Lower lobe of right lung (tissue), 2 donors: ENCODE data around the gene TP53AIP1. TPM values are rescaled to one million over a fixed set of nuclear protein-coding genes. Genes with fewer than 3 reads are reported as not detected.
A peak's percentile ranks its signal among the peaks of the same experiment; 100 is the strongest.

Source experiments
- ATAC-seq, 2 donors: fragments of 200-7000 bp; cut with Tn5 transposase; one replicate each; pipeline ENCODE4 v1.9.1; 2020 to 2022; ENCODE audit warnings: mild to moderate bottlenecking in 2 of 2, moderate library complexity in 2 of 2
- DNase-seq: peaks from one replicate; pipeline ENCODE4 v3.0.0-alpha.2; 2020
- H3K27ac ChIP-seq: fragments of 200-600 bp; one replicate; pipeline ENCODE4 v1.8.0; 2022
- H3K27me3 ChIP-seq: fragments of 200-600 bp; one replicate; pipeline ENCODE4 v1.8.0; 2022; ENCODE audit warnings: low read depth
- H3K36me3 ChIP-seq: fragments of 200-600 bp; one replicate; pipeline ENCODE4 v1.8.0; 2022; ENCODE audit warnings: mild to moderate bottlenecking
- H3K4me1 ChIP-seq: fragments of 200-600 bp; one replicate; pipeline ENCODE4 v1.8.0; 2022
- H3K4me3 ChIP-seq: fragments of 200-600 bp; one replicate; pipeline ENCODE4 v1.8.0; 2022; ENCODE audit warnings: mild to moderate bottlenecking
- H3K9me3 ChIP-seq: fragments of 200-600 bp; one replicate; pipeline ENCODE4 v1.8.0; 2022
- intact Hi-C: fragments of 100-400 bp; cut with DNase I; formaldehyde crosslinking; loops from one replicate; pipeline ENCODE4 v1.11.0; 2022
- total RNA-seq: library from RNA; stranded (reverse); fragmentation: NEBNext Ultra II Directional; extraction: Animal tissue kit (Norgen Biotek cat#: 25700); gene quantifications from one replicate; pipeline ENCODE4 v1.2.1, GENCODE V29; 2021
- TF ChIP-seq, protein P1 (sequence below): fragments of 200-600 bp; IDR thresholded peaks from one replicate; pipeline ENCODE4 v1.8.0; 2022; ENCODE audit warnings: antibody characterized with exemption, mild to moderate bottlenecking
- donor health status: DM: no; HTN: yes; CAD: no; lungs with severe emphysema.

TP53AIP1 gene
- total RNA-seq, 1 donor from 2014 or later, result not detected

DNA sequence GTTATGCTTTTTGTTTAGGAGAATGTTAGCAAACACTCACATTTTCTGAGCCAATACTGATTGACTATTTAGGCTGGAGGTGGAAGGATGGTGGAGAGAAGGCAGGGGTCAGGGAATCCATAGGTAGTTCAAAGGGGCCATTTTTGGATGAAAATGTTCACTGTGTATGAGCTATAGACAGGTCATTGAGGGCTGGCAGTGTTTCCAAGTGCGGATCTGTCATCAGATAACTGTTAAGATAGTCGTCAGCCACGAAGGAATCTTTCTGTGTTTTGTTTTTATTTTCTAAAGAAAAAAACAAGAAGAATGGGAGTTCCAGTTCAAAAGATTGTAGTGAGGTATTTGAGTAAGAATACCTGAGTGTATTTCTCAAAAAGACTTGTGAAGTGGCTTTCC lies 48.4 kb downstream of the TP53AIP1 start:
- H3K9me3 ChIP-seq, result no peaks in the 10 kb centered on the region
- TF ChIP-seq, protein P1, sequence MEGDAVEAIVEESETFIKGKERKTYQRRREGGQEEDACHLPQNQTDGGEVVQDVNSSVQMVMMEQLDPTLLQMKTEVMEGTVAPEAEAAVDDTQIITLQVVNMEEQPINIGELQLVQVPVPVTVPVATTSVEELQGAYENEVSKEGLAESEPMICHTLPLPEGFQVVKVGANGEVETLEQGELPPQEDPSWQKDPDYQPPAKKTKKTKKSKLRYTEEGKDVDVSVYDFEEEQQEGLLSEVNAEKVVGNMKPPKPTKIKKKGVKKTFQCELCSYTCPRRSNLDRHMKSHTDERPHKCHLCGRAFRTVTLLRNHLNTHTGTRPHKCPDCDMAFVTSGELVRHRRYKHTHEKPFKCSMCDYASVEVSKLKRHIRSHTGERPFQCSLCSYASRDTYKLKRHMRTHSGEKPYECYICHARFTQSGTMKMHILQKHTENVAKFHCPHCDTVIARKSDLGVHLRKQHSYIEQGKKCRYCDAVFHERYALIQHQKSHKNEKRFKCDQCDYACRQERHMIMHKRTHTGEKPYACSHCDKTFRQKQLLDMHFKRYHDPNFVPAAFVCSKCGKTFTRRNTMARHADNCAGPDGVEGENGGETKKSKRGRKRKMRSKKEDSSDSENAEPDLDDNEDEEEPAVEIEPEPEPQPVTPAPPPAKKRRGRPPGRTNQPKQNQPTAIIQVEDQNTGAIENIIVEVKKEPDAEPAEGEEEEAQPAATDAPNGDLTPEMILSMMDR, result no peak

DNA sequence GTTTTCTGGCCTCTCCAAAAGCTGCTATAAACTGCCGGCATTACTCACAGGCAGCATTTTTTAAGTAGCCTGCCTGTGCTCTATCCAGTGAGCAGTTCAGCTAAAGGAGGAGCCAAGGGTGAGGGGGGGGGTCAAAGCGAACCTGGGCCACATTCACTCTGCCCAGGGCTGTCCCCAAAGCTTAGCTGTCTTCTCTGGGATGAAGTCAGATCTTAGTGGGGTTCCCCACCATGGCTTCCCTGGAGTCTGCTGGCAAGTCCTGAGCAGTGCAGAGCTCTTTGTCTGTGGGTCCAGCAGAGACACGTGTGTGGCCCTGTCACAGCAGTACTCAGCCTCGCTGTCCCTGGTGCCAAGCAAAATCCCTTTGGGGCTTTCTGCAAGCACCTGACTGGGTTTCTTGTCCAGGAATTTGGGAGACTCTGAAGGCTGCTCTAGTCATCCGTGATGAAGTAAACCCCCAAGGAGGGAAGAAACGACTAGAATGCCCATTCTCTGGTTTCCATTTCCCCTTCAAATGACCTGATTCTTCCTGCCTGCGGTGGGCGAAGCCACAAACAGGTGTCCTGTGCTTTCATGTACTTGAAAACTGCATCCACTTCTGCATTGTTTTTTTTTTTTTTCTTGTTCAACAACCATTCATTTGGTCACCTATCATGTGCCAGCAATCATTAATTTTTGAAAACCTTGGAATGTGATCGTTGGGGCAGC lies 48.9 kb downstream of the TP53AIP1 start:
- ATAC-seq, result peak in 1 of 2 donors; percentile 29
- Histone ChIP-seq H3K4me1 (peaks cover 62% of the 10 kb centered on the region), H3K9me3 (no peaks in the 10 kb centered on the region), H3K27ac (peak overlapping the region; percentile 32), H3K27me3 (peaks cover 16% of the 10 kb centered on the region), H3K4me3 (no peak overlapping the region), H3K36me3 (no peaks in the 10 kb centered on the region)
- DNase-seq, result no peak
- intact Hi-C loops, result no loop called here
- TF ChIP-seq, protein P1, result no peak

More for the DNA sequence above, 48.4 kb downstream of the TP53AIP1 start:
- H3K27ac ChIP-seq, result peak overlapping the region; percentile 32
- peak in 1 of 2 donors; percentile 0 for ATAC-seq
- H3K4me1 ChIP-seq, result peaks cover 62% of the 10 kb centered on the region
- DNase-seq, result no peak
- intact Hi-C loops, result no loop called here
- H3K27me3 ChIP-seq, result peaks cover 16% of the 10 kb centered on the region
- H3K36me3 ChIP-seq, result no peaks in the 10 kb centered on the region
- no peak overlapping the region for H3K4me3 ChIP-seq

DNA sequence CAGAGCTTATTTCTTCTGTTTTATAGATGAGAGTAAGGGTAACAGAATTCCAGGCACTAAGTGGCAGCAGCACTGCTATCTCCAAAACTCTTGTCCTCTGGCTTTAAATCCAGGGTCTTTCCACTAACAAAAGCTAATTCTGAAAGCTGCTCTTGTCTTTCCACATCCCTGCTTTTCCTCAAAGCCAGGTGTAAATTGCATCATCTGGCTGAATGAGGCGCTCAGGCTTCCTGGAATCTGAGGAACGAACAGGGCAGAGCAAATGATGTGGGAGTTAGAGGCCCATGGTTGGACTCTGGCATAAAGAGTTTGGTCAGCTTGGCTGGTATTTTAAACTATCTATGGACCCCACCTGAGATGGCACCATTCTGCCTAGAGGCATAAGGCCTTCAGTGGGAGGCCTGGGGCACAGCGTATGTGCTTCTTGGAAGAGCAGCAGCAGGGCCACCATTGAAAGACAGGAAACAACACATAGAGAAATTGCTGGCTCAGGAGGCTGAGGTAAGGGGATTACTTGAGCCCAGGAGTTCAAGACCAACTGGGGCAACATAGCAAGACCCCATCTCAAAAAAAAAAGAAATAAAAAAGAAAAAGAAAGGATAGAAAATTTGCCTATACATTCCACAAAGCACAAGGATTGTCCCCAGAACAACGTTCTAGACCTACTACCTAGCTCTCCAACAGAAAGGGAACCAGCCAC lies 49.7 kb downstream of the TP53AIP1 start:
- Histone ChIP-seq H3K36me3 (no peaks in the 10 kb centered on the region), H3K4me1 (peaks cover 56% of the 10 kb centered on the region), H3K4me3 (no peak overlapping the region), H3K27ac (peak overlapping the region; percentile 56), H3K9me3 (no peaks in the 10 kb centered on the region), H3K27me3 (peaks cover 16% of the 10 kb centered on the region)
- TF ChIP-seq, protein P1, result no peak
- DNase-seq (no peak), ATAC-seq (no peak)
- intact Hi-C loops, result no loop called here

DNA sequence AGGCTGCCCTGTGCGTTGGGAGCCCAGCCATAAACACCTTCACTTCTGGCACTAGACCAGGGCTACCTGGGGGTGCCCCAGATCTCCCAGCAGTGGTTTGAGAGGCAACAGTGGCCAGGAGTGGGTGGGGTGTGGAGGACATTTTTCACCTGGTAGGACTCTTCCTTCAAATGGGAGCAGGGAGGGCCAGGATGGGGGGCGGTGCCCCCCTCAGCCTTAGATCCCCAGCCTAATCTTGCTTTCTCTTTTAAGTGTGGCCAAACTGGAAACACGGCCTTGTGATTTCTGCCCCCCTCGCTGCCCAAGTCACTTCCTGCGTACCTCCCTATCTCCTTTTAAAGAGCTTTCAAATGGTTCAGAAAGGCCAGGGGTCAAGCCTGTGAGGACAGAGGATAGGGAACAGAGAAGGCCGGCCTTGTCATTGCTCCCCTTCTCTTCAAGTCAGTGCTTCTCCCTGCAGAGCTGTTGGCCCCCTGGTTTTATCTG lies 50.7 kb downstream of the TP53AIP1 start:
- TF ChIP-seq, protein P1, result no peak
- no peaks in the 10 kb centered on the region for H3K36me3 ChIP-seq
- DNase-seq, result no peak
- ATAC-seq, result peak; percentile 26 to 50
- intact Hi-C loops, result no loop called here
- H3K9me3 ChIP-seq, result no peaks in the 10 kb centered on the region
- H3K4me3 ChIP-seq, result peak overlapping the region; percentile 62
- peaks cover 16% of the 10 kb centered on the region for H3K27me3 ChIP-seq
- H3K4me1 ChIP-seq, result peaks cover 55% of the 10 kb centered on the region
- H3K27ac ChIP-seq, result peak overlapping the region; percentile 67

DNA sequence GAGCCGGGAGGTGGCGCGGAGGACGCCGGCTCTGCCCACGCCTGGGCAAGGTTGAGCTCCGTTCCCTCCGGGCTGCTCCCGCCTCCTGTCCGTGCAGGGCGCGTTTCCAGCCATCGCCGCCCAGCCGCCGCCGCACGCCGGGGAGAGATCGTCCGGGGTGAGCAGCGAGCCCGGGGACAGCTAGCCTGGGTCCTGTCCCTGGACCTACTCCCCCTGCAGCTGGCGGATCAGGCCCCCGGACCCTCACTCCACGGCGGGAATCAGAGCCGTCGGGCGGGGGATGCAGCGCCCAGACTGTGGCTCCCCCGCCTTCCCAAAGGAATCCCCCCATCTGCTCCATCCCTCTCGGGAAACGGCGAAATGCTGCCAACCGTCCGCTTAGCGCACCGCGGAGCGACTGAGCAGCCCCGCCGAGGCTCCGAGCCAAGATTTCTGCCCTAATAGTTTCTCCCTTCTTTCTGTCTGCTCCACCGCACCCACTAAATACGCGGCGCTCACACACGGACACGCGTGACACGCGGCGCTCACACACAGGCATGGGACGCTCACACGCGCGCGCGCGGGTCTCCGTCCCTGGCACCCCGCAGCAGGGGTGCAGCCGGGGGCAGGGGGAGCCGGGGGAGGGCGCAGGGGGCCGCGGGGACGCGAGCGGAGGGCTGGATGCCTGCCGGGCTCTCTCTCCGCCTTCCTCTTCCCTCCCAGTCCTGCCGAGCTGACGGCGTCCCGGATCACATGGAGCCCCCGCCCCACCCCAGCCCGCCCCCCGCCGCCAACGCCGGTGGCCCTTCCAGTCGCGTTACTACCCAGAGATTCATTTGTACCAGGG lies 51.9 kb downstream of the TP53AIP1 start, which contains the start of gene KCNJ5:
Gene KCNJ5, plus strand, starts transcription at position 814 of the 826 bp plus-strand sequence. CDS start 19,918 bp downstream, outside the sequence.
- Histone ChIP-seq H3K27ac (peak within 1 kb of the TSS; percentile 67), H3K36me3 (no peaks in the 10 kb centered on the region), H3K9me3 (no peaks in the 10 kb centered on the region), H3K4me1 (peaks cover 54% of the 10 kb centered on the region), H3K27me3 (peaks cover 16% of the 10 kb centered on the region), H3K4me3 (peak within 1 kb of the TSS; percentile 62)
- intact Hi-C loops, result no loop called here
- DNase-seq (peak; percentile 59), ATAC-seq (peak; percentile 49 to 58)
- TF ChIP-seq, protein P1, result no peak
